HG03469 (cell line): ENCODE data around the gene DCPS.
A peak's percentile ranks its signal among the peaks of the same experiment; 100 is the strongest.
"Not testable (repeated sequence)": the region's sequence is repeated elsewhere in the genome, so short reads cannot be mapped to it uniquely, and the experiment has no call there.

Source experiments
- ATAC-seq: cut with Tn5 transposase; IDR thresholded peaks from one replicate; pipeline ENCODE4 v1.9.1; 2021; ENCODE audit warnings: mild to moderate bottlenecking, moderate library complexity, moderate number of reproducible peaks; ENCODE audit not compliant: unreplicated experiment

Gene DCPS

GRCh38 chr11:126343051-126343450 is 39.2 kb downstream of the DCPS start:
- no peak for ATAC-seq

- ATAC-seq, result no peak
Measured at GRCh38 chr11:126344141-126345080, 40.6 kb downstream of the DCPS start.

GRCh38 chr11:126345283-126345682 is 41.4 kb downstream of the DCPS start:
- no peak for ATAC-seq

GRCh38 chr11:126345759-126346585 is 42.1 kb downstream of the DCPS start:
- no peak for ATAC-seq

GRCh38 chr11:126346586-126346940 is 42.7 kb downstream of the DCPS start:
- ATAC-seq, result no peak

GRCh38 chr11:126346946-126347345 is 43.1 kb downstream of the DCPS start:
- not testable (repeated sequence) for ATAC-seq

GRCh38 chr11:126347751-126348668 is 44.1 kb downstream of the DCPS start:
- no peak for ATAC-seq

GRCh38 chr11:126348806-126349582 is 45.1 kb downstream of the DCPS start:
- ATAC-seq, result no peak

GRCh38 chr11:126350836-126351235 is 47.0 kb downstream of the DCPS start:
- ATAC-seq, result no peak

- ATAC-seq, result no peak
Measured at GRCh38 chr11:126352163-126352562, 48.3 kb downstream of the DCPS start.

GRCh38 chr11:126352934-126353801 is 49.3 kb downstream of the DCPS start:
- ATAC-seq, result no peak

- peak; percentile 12 for ATAC-seq
Measured at GRCh38 chr11:126354631-126355323, 50.9 kb downstream of the DCPS start.

GRCh38 chr11:126355324-126355925 is 51.6 kb downstream of the DCPS start, which contains the start of gene ST3GAL4:
TSS of gene ST3GAL4 (plus strand) at chr11:126355686. CDS start at chr11:126406156, 50,470 bp downstream.
- ATAC-seq, result peak; percentile 56

- ATAC-seq, result no peak
Measured at GRCh38 chr11:126355926-126356897, 52.4 kb downstream of the DCPS start.

- no peak for ATAC-seq
Measured at GRCh38 chr11:126357055-126357962, 53.4 kb downstream of the DCPS start.
